CD4-positive, alpha-beta T cell (primary cell): ENCODE measurements around the gene POLR3H. TPM values are rescaled to one million over a fixed set of nuclear protein-coding genes. Genes with fewer than 3 reads are reported as not detected.
"Not testable (repeated sequence)": the region's sequence is repeated elsewhere in the genome, so short reads cannot be mapped to it uniquely, and the experiment has no call there.

Experiments
- ATAC-seq: fragments of 200-7000 bp; cut with Tn5 transposase; one replicate; pipeline ENCODE4 v1.10.0; 2022; ENCODE audit warnings: mild to moderate bottlenecking; ENCODE audit not compliant: poor library complexity
- CTCF ChIA-PET: fragments of 350-600 bp; sonication (Branson Sonifier 250); formaldehyde crosslinking; loops from one replicate; lab custom pipeline; 2021; ENCODE audit warnings: antibody characterized with exemption, inconsistent platforms; lab: Charles Lee
- POLR2A ChIA-PET: fragments of 350-600 bp; sonication (Branson Sonifier 250); formaldehyde crosslinking; loops from one replicate; lab custom pipeline; 2021; ENCODE audit warnings: antibody characterized with exemption, inconsistent platforms; lab: Charles Lee
- DNase-seq, 14 experiments: peaks; one replicate each; pipeline ENCODE4 v3.0.0-alpha.2; 2013 to 2020; ENCODE audit warnings: mixed read lengths in 2 of 14
- H3K27ac ChIP-seq, 2 donors: one replicate each; pipeline versions ENCODE4 v1.5.1 to v1.7.0; 2013; ENCODE audit warnings: low read length in 2 of 2, low read depth in 1 of 2, mild to moderate bottlenecking in 1 of 2
- H3K27me3 ChIP-seq, 2 experiments: 1 replicate in 1 of 2; 2 replicates in 1 of 2; pipeline versions ENCODE4 v1.6.1 to v1.7.0; 2013; ENCODE audit warnings: low read length in 2 of 2, control low read depth in 1 of 2, mild to moderate bottlenecking in 1 of 2, moderate library complexity in 1 of 2; ENCODE audit not compliant: insufficient read depth in 2 of 2, control insufficient read depth in 1 of 2
- H3K36me3 ChIP-seq: one replicate; pipeline ENCODE4 v1.6.1; 2013; ENCODE audit warnings: low read length, control low read depth; ENCODE audit not compliant: insufficient read depth
- H3K4me1 ChIP-seq: one replicate; pipeline ENCODE4 v1.6.1; 2013; ENCODE audit warnings: low read length, control low read depth; ENCODE audit not compliant: insufficient read depth
- H3K4me3 ChIP-seq: one replicate; pipeline ENCODE4 v1.5.1; 2013; ENCODE audit warnings: mild to moderate bottlenecking, low read length, moderate library complexity
- H3K9me3 ChIP-seq, 2 experiments: 1 replicate in 1 of 2; 2 replicates in 1 of 2; pipeline versions ENCODE4 v1.6.1 to v1.7.0; 2013; ENCODE audit warnings: low read length in 2 of 2, mild to moderate bottlenecking in 2 of 2, control low read depth in 1 of 2, moderate library complexity in 1 of 2; ENCODE audit not compliant: control insufficient read depth in 1 of 2, insufficient read depth in 1 of 2
- H3K27ac Mint-ChIP-seq: one replicate; pipeline ENCODE4 v1.8.0; 2020; ENCODE audit warnings: mixed read lengths
- H3K27me3 Mint-ChIP-seq: one replicate; pipeline ENCODE4 v1.8.0; 2021; ENCODE audit warnings: mixed read lengths
- H3K36me3 Mint-ChIP-seq: one replicate; pipeline ENCODE4 v1.8.0; 2021; ENCODE audit warnings: low read depth, mixed read lengths
- H3K4me1 Mint-ChIP-seq: one replicate; pipeline ENCODE4 v1.8.0; 2021; ENCODE audit warnings: low read depth, mixed read lengths
- H3K4me3 Mint-ChIP-seq: one replicate; pipeline ENCODE4 v1.8.0; 2020; ENCODE audit warnings: mild to moderate bottlenecking, mixed read lengths
- H3K9me3 Mint-ChIP-seq: one replicate; pipeline ENCODE4 v1.8.0; 2020; ENCODE audit warnings: mixed read lengths
- CTCF ChIP-seq: fragments of 200-600 bp; IDR thresholded peaks from one replicate; pipeline ENCODE4 v1.8.0; 2022; ENCODE audit warnings: antibody characterized with exemption, mild to moderate bottlenecking
- intact Hi-C, 2 experiments: fragments of 100-400 bp; cut with DNase I in 1 of 2; cut with micrococcal nuclease in 1 of 2; formaldehyde crosslinking; loops; one replicate each; pipeline versions ENCODE4 v1.15.1 to v1.9.0; 2023 to 2025; cut with DNase I, micrococcal nuclease
- total RNA-seq, 174 experiments: library from RNA in 2 of 174; stranded (reverse) in 2 of 174; gene quantifications; one replicate each; pipeline ENCODE4 v1.2.3 and lab custom pipeline; 2021 to 2026

POLR3H gene
- total RNA-seq, 2 experiments from 2014 or later, result 13.4 to 17.3 TPM

GRCh38 chr22:41575533-41575932 lies 31.3 kb upstream of the POLR3H start:
- Mint-ChIP-seq H3K27ac (no peak overlapping the region), H3K4me3 (no peak overlapping the region), H3K4me1 (no peaks in the 10 kb centered on the region), H3K27me3 (no peaks in the 10 kb centered on the region), H3K9me3 (no peaks in the 10 kb centered on the region), H3K36me3 (peaks cover 33% of the 10 kb centered on the region)
- DNase-seq (no peak), ATAC-seq (no peak)
- Histone ChIP-seq H3K36me3 (peaks cover 35% of the 10 kb centered on the region), H3K9me3 (no peaks in the 10 kb centered on the region), H3K4me3 (no peak overlapping the region), H3K4me1 (no peaks in the 10 kb centered on the region), H3K27ac (no peak overlapping the region), H3K27me3 (no peaks in the 10 kb centered on the region)
- POLR2A ChIA-PET, result no interaction called here
- no peak for TF ChIP-seq CTCF
- CTCF ChIA-PET, result no interaction called here
- intact Hi-C loops, result no loop called here

- no peaks in the 10 kb centered on the region for H3K4me1 Mint-ChIP-seq
- H3K4me3 ChIP-seq, result no peak overlapping the region
- H3K9me3 Mint-ChIP-seq, result no peaks in the 10 kb centered on the region
- H3K36me3 Mint-ChIP-seq, result peaks cover 28% of the 10 kb centered on the region
- ATAC-seq, result no peak
- intact Hi-C loops, result no loop called here
- H3K4me3 Mint-ChIP-seq, result no peak overlapping the region
- H3K36me3 ChIP-seq, result peaks cover 30% of the 10 kb centered on the region
- no peak for TF ChIP-seq CTCF
- H3K27ac Mint-ChIP-seq, result no peak overlapping the region
- ChIA-PET POLR2A (no interaction called here), CTCF (no interaction called here)
- no peaks in the 10 kb centered on the region for H3K27me3 ChIP-seq
- no peaks in the 10 kb centered on the region for H3K27me3 Mint-ChIP-seq
- H3K9me3 ChIP-seq, result no peaks in the 10 kb centered on the region
- no peaks in the 10 kb centered on the region for H3K4me1 ChIP-seq
- H3K27ac ChIP-seq, result no peak overlapping the region
- DNase-seq, result no peak
Observed at GRCh38 chr22:41574847-41575381, 30.6 kb upstream of the POLR3H start.

- no peaks in the 10 kb centered on the region for H3K4me1 Mint-ChIP-seq
- intact Hi-C loops, result no loop called here
- no peak for TF ChIP-seq CTCF
- H3K27me3 Mint-ChIP-seq, result no peaks in the 10 kb centered on the region
- no peaks in the 10 kb centered on the region for H3K27me3 ChIP-seq
- ATAC-seq (no peak), DNase-seq (no peak)
- no peaks in the 10 kb centered on the region for H3K9me3 ChIP-seq
- no peak overlapping the region for H3K27ac Mint-ChIP-seq
- POLR2A ChIA-PET, result no interaction called here
- H3K9me3 Mint-ChIP-seq, result no peaks in the 10 kb centered on the region
- no peaks in the 10 kb centered on the region for H3K4me1 ChIP-seq
- peaks cover 18% of the 10 kb centered on the region for H3K36me3 ChIP-seq
- CTCF ChIA-PET, result no interaction called here
- H3K27ac ChIP-seq, result no peak overlapping the region
- no peak overlapping the region for H3K4me3 ChIP-seq
- H3K36me3 Mint-ChIP-seq, result peaks cover 23% of the 10 kb centered on the region
- no peak overlapping the region for H3K4me3 Mint-ChIP-seq
Observed at GRCh38 chr22:41573677-41574076, 29.4 kb upstream of the POLR3H start.

- POLR2A ChIA-PET, result not testable (repeated sequence)
Observed at GRCh38 chr22:41572305-41572704, 28.0 kb upstream of the POLR3H start.

More at GRCh38 chr22:41572305-41572704, 28.0 kb upstream of the POLR3H start:
- H3K36me3 Mint-ChIP-seq, CTCF ChIA-PET, H3K4me1 Mint-ChIP-seq, H3K27me3 ChIP-seq, H3K4me3 Mint-ChIP-seq, H3K27ac ChIP-seq, H3K4me3 ChIP-seq, H3K36me3 ChIP-seq, H3K9me3 Mint-ChIP-seq, H3K27me3 Mint-ChIP-seq, ATAC-seq, H3K27ac Mint-ChIP-seq, intact Hi-C loops, H3K9me3 ChIP-seq, H3K4me1 ChIP-seq, DNase-seq: not testable (repeated sequence)
